Hematopoietic multipotent progenitor cell treated with erythropoietin and hydrocortisone succinate and interleukin-3 and kit ligand, for 8 days (in vitro differentiated cells): ENCODE results near the gene TULP1.
A peak's percentile ranks its signal among the peaks of the same experiment; 100 is the strongest.
"Not testable (repeated sequence)": the region's sequence is repeated elsewhere in the genome, so short reads cannot be mapped to it uniquely, and the experiment has no call there.

Source experiments
- DNase-seq: peaks from one replicate; pipeline ENCODE4 v3.0.0-alpha.2; 2015

The TULP1 gene

DNA sequence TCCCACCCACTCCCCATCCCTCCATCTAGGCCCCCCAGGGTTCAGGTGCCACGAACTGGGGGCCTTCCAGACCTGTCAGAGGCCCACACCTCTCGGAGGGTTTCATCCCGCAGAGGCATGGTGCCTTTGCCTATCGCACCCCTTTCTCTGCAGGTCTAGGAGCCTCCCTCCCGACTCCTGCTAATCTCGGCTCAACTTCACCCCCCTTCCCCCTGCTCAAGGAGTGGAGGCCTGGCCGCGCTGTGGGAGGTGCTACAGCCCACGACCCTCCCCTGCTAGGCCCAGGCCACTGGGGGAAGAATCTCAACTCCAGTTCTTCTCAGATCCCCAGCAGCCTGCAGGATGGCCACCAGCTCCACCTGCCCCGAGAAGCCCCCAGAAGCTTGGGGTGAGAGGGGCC lies at the start of gene TULP1:
TULP1 (minus strand) TSS at position 157 of the 400 bp plus-strand sequence; CDS start at position 119, 38 bp downstream.
- DNase-seq, result no peak

DNA sequence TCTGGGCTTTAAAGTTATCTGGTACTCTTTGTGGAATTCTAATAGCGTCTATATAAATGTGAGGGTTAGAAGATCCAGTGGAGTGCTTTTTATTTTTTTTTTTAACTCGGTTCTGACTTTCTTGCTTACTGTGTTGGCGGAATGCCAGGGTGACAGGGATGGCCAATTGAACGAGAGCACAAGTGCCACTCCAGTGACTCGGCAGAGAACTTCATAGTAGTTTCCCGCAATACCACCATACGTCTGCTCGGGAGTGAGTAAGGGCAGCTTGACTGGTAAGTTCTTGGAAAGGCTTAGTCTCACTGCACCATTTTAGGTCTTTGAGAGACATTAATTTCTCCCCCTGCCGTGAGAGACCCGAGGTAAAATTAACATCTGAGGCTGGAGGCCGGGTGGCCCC lies 49.4 kb upstream of the TULP1 start:
- DNase-seq, result no peak

DNA sequence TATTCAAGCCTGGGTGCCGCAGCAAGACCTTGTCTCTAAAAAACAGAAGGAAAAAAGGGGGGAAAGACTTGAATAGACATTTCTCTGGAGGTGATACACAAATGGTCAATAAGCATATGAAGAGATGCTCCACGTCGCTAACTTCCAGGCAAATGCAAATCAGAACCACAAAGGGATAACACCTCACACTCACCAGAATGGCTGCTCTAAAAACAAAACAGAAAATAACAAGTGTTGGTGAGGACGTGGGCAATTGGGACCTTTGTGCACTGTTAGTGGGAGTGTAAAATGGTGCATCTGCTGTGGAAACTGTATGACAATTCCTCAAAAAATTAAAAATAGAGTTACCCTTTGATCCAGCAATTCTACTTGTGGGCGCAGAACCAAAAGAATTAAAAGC lies 48.4 kb upstream of the TULP1 start:
- DNase-seq, result no peak

DNA sequence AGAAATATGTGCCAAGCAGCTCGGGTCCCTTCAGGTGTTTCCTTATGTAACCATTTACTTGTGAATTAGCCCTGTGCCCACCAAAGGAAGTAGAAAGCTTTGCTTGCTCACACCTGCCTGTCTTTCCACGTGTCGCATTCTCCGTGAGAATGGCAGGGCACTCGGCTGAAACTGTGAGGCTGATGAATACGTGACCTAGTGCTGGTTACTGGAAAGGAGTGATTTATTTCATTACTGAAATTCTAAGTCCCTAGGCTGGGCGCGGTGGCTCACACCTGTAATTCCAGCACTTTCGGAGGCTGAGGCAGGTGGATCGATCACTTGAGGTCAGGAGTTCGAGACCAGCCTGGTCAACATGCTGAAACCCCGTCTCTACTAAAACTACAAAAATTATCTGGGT lies 45.9 kb upstream of the TULP1 start:
- no peak for DNase-seq

DNA sequence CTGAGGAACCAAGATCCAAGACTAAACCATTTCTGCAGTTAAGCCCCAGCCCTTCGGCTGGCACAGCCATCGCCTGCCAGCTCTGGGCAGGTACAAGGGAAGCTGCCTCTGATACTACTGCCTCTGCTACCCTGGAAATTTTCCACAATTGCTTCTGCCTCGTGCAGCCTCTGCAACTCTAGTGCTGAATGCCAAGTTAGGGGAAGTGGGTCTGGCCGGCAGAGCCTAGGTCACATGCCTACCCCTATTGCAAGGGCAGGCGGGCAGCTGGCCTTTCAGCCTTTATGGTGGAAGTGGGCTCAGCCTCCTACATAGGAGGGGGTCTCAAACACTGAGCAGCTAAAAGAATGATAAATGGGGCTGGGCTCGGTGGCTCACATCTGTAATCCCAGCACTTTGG lies 44.5 kb upstream of the TULP1 start:
- no peak for DNase-seq

DNA sequence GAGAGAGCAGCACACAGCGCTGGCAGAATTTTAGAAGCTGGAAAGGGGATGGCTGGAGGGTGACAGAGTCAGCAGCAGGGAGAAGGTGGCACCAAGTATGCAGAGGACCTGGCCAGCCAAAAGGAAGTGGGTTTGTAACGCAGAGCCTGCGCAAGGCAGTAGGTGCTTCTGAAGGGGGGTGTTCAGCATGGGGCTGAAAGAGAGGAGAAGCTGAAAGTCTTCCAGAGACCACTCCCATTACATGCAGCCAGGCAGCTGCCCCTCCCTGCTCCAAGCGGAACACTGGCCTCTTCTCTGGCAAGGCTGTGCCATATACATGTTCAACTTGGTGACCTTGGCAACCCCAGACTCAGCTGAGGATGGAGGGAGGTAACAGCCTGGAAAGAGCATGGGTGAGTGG lies 42.1 kb upstream of the TULP1 start:
- DNase-seq, result no peak

DNA sequence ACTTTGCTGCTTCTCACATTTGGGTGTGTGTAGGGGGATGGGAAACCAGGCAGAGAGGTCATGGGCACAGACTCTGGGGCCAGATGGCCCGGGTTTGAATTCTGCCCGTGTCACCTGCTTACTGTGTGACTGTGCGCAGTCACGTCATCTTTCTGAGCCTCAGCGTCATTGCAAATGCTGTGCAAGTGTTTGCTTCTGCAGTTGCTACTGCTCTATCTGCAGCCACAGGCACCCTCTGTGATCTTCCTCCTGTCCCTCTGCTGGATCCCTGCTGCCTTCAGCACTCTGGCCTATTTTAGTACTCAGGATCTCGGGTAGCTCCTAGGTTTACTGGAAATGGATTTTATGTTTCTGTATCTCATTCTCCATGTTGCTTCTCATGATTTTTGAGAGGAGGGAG lies 40.6 kb upstream of the TULP1 start:
- DNase-seq, result no peak

DNA sequence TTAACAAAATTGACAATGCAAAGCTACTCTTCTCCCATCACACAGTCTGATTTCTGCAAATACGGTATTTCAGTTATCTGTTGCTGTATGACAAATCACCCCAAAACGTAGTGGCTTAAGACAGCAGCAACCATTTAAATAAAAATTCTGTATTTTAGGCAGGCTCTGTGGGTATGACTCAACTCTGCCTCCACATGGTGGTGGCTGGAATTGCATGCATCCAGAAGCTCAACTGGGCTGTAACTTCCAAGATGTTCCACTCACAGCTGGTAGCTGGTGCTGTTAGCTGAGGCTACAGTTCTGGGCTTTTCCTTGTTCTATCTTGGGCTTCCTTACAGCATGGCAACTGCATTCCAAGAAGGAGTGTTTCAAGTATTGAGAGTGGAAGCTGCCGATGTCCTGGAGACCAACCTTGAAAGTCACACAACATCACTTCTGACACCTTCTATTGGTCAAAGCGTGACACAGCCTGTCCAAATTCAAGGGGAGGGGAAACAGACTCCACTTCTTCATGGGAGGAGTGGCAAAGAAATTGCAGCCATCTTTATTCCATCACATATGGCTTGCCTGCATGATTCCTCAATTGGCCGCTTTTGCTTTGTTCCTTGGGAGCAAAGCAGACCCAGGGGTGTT lies 39.7 kb upstream of the TULP1 start:
- peak; percentile 66 for DNase-seq

DNA sequence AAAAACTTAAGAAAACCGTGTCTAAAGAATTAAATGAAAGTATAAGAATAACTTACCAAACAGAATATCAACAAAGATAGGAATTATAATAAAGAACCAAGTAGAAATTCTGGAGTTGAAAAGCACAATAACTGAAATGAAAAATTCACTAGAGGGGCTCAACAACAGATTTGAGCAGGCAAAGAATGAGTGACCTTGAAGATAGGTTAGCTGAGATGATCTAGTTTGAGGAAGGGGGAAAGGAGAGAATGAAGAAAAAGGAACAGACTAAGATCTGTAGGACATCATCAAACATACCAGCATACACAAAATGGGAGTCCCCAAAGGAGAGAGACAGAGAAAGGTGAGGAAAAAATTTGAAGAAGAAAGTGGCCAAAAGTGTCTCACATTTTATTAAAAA lies 37.7 kb upstream of the TULP1 start:
- no peak for DNase-seq

DNA sequence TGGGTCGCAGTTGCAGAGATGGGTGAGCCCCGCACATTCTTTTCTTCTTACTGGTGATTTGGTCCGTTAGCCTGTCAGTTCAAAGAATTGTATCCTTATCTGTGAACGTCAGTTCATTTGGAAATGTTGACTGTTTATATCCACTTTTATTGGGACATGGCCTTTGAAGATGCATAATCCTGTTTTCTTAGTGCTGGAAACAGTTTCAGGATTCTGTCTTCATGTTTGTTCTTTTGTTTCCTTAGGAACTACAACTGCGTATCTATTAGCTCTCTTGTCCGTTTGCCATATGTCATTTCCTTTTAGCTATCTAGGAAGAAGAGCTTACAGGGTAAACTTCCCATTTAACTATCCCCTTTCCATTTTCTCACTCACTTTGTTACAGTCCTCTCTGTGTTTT lies 35.0 kb upstream of the TULP1 start:
- DNase-seq, result no peak

DNA sequence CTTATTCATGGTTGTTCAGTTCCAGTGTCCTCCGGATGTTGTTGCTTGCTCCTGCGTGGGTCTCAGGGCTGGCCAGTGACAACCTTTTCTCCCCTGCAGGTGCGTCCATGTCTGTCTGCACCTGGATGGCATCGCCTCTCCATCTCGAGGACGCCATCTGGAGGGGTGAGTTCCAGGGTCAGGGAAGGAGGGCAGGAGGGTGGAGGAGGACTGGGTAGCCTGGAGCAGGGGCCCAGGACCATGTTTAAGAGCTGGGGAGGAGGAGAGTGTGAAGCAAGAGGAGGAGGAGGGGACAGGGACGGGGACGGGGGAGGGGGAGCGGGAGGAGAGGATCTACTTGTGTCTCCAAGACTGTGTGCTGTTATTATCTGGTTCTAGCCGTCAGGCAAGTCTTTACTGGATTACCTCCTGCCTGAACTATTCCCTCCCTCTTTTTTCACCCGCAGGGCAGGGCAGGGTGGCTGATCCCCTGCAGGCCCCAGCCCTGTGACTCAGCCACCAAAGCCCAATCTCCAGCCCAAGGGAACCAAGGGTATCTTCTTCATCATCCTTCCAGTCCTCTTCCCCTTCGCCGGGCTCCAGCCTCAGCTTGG lies 32.2 kb upstream of the TULP1 start:
- DNase-seq, result no peak

DNA sequence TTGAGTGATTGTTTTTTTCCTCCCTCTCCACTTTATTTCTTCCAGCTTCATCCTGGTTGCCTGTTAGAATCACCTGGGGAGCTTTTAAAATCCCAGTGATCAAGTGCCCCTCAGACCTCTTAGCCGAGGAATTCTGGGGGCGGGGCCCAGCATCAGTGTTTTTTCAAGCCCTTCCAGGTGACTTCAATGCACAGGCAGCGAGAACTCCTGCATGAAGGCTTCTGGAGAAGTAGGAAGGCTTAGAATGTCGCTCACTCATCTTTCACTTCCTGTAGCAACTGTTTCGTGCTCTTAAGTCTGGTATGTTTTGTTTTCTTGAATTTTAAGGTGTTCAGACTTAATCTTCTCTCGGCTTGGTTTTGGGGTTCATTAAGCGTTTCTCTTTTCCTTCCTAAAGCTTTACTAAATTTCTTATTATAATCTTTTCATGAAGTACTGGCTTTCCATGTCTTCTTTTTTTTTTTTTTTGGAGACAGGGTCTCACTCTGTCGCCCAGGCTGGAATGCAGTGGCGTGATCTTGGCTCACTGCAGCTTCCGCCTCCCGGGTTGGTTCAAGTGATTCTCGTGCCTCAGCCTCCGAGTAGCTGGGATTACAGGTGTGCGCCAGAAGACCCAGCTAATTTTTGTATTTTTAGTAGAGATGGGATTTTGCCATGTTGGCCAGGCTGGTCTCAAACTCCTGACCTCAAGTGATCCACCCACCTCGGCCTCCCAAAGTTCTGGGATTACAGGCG lies 30.9 kb upstream of the TULP1 start:
- no peak for DNase-seq

DNA sequence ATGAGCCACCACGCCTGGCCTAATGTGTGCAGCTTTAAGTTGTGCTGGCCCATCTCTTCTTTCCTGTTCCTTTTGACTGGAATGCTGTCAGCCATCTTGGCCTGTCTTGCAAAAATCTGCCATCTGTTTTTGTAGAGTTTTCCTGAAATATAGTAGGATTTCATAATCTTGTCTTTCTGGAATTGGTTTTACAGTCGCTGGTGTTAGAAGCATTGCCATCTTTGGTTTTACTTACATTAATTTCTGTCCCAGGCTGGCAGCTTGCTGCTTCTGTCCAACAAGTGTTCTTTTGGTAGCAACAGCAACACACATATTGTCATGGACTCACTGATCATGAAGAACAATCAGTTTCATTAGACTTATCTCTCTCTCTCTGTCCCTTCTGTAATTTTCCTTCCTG lies 29.1 kb upstream of the TULP1 start:
- DNase-seq, result no peak

DNA sequence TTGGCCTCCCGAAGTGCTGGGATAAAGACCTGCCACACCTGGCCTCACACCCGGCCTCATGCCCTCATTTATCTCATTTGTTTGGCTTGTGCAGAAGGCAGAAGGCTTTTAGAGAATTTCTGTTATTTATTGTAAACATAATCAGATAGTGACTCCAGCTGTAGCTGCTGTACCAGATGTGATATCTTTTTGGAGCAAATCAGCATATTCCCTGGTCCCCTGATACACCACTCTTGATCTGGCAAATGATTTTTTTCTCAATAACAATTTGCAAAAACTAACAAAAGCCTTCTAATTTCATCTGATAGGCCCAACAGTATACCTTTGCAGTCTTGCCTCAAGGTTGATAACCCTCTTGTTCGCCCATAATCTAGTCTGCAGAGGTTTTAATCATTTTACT lies 26.5 kb upstream of the TULP1 start:
- DNase-seq, result no peak

DNA sequence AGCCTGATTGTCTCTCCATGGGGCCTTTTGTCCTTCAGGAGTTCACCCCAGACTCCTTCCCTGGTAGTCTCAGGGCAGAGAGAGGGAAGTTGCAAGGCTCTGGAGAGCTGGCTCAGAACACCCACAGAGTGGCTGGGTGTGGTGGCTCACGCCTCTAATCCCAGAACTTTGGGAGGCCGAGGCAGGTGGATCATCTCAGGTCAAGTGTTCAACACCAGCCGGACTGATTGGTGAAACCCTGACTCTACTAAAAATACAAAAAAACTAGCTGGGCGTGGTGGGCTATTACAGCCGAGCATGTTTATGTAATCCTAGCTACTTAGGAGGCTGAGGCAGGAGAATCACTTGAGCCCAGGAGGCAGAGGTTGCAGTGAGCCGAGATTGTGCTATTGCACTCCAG lies 23.2 kb upstream of the TULP1 start:
- DNase-seq, result not testable (repeated sequence)

DNA sequence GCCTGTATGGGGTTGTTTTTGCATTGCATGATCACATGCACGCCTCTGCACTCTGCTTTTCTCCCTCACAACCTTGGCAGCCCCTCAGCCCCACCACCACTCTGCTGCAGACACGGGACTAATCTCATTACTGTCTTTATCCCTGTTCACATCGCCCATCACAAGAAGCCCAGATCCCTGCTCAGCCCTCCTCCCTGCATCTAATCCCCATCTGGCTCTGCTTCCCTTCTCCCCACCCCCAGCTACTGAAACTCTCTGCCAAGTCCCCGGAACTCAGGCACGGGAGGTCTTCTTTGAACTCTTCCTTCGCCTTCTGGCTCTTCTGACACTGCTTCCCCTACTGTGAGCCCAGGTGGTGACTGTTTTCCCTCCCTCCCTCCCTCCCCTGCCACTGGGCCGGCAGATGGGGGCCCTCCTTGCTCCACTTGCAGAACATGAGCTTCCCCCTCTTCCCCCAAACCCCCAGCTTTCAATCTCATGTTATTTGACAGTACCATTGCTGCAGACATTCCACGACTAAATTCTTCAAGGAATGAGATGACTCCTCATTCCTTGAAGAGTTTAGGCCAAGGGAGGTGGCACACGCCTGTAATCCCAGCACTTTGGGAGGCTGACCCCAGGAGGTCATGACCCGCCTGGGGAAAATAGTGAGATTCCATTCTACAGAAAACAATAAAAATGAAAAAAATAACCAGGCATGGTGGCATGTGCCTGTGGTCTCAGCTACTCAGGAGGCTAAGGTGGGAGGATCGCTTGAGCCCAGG lies 21.9 kb upstream of the TULP1 start:
- DNase-seq, result no peak

DNA sequence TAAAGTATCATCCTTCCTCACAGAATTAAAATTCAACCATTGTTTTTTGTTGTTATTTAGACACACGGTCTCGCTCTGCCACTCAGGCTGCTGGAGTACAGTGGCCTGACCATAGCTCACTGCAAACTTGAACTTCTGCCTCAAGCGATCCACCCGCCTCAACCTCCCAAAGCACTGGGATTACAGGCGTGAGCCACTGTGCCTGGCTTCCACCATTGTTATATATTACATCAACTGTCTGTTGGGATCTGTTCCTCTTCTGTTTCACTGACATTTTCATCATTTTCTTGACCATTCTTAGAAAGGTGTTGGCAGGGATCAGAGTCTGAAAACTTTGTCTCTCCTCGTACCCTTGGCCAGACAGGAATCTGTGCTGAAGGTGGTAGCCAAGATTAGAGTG lies 21.3 kb upstream of the TULP1 start:
- DNase-seq, result no peak

DNA sequence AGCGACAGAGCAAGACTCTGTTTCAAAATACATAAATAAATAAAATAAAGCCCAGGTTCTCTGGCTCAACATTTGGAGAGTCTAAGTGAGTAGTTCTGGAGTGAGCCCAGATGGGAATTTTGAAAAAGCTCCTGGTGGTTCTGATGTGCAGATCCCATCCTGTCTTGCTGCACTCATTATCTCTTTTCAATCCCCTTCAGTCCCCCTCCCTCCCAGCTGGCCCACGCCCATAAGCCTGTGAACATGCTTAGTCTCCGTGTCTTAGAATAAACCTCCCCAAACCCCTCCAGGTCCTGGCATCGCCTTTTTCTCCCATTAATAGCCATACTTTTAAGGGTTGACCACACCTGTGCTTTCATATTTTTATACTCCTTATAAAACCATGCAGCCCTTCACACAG lies 19.4 kb upstream of the TULP1 start:
- DNase-seq, result no peak

DNA sequence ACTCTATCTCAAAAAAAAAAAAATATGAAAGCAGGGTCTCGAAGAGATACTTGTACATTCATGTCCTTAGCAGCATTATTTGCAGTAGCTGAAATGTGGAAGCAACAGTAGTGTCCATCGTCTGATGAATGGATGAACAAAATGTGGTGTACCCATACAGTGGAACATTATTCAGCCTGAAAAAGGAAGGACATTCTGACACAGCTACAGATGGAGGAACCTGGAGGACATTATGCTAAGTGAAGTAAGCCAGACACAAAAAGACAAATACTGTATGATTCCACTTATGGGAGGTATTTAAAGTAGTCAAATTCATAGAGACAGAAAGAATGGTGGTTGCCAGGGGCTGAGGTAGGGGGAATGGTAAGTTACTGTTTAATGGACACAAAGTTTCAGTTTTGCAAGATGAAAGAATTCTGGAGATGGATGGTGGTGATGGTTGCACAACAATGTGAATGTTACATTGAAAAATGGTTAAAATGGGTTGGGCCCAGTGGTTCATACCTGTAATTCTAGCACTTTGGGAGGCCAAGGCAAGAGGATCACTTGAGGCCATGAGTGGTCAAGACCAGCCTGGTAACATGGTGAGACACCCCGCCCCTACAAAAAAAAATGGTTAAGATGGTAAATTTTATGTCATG lies 11.8 kb upstream of the TULP1 start:
- DNase-seq, result no peak

DNA sequence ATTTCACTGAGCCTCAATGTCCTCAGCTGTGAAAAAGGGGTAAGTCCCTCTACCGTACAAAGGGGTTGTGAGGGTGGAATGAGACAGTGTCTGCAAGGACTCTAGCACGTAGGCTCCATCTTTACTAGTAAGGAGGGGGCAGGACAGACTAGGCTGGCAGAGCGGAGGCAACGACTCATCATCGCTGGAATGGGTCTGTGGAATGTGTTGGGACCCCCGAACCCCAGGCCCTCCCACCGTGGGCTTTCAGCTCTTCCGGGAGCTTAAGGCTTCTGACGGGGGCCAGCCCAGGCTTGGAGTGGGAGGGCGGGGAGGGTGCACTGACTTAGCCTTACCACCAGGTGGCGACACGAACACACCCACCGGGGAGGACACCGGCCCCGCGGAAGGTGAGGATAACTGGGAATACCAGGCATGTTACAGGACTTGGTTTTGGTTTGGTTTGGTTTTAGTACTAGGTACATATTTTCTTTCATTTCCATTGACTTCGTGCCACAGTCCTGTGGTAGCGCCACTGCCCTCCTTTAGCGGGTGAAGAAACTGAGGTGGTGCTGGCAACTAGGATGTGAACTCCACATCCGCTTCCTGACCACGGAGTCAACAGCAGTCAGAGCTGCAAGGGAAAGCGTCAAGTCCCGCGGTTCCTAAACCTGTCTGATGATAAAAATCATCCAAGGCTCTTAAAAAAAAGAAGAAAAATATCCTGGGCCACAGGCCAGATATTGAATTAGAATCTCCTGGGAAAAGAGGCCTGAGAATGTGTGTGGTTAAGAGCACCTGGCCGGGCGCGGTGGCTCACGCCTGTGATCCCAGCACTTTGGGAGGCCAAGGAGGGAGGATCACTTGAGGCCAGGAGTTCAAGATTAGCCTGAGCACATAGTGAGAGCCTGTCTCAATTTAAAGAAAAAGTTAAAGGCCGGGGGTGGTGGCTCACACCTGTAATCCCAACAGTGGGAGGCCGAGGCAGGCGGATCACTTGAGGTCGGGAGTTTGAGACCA lies 10.3 kb upstream of the TULP1 start:
- peak; percentile 60 for DNase-seq

DNA sequence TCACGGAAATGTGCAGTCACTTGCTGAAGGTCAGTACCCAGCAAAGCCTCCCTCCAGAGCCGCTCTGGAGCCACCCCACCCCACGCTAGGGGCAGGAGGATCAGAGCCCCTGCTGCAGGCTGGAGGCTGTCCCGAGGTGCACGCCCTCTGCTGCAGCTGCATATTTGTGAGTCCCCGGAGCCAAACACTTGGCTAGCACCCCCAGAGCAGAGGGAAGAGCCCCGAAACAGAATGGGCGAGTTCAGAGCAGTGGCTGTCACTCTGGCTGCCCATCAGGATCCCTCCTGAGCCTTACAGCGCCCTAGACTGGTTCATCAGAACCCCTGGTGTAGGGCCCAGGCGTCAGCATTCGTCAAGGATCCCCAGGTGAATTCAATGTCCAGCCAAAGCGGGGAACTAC lies 9.5 kb upstream of the TULP1 start:
- DNase-seq, result no peak

DNA sequence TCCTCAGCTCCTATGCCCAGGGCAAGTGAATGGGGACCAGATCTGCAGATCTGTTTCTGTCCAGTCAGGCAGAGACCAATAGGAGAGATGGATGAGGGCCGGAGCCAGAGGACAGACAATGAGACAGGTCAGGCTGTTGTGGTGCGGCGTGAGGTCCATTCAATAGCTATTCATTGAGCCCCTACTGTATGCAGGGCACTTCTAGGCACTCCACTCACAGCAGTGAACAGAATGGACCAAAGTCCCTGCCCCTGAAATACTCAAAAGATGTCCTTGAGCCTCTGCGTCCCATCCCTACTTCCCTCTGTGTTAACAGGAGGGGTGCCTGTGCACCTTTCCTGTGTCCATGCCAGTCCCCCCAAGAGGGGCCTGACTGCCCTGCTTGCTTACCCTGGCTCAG lies 8.5 kb upstream of the TULP1 start:
- DNase-seq, result no peak
